HG02763 (cell line): ENCODE measurements around the gene SHROOM4.

Experiments used
- ATAC-seq: cut with Tn5 transposase; IDR thresholded peaks from one replicate; pipeline ENCODE4 v1.9.1; 2021; ENCODE audit warnings: mild to moderate bottlenecking, moderate library complexity; ENCODE audit not compliant: unreplicated experiment

The SHROOM4 gene

GRCh38 chrX:50707955-50708699, 105.9 kb downstream of the SHROOM4 start:
- ATAC-seq: no peak

- ATAC-seq: no peak
These were observed 106.6 kb downstream of the SHROOM4 start for GRCh38 chrX:50707405-50707804.

GRCh38 chrX:50705042-50705441, 109.0 kb downstream of the SHROOM4 start:
- no peak for ATAC-seq

GRCh38 chrX:50704360-50704759, 109.6 kb downstream of the SHROOM4 start:
- ATAC-seq: no peak

GRCh38 chrX:50700921-50701320, 113.1 kb downstream of the SHROOM4 start:
- ATAC-seq: no peak

- ATAC-seq: no peak
These were observed 115.0 kb downstream of the SHROOM4 start for GRCh38 chrX:50698944-50699343.

GRCh38 chrX:50697691-50698090, 116.3 kb downstream of the SHROOM4 start:
- no peak for ATAC-seq

GRCh38 chrX:50691820-50692219, 122.2 kb downstream of the SHROOM4 start:
- ATAC-seq: peak; percentile 78

GRCh38 chrX:50684871-50685270, 129.1 kb downstream of the SHROOM4 start:
- no peak for ATAC-seq

GRCh38 chrX:50680990-50681389, 133.0 kb downstream of the SHROOM4 start:
- no peak for ATAC-seq

- ATAC-seq: no peak
These were observed 136.2 kb downstream of the SHROOM4 start for GRCh38 chrX:50677789-50678188.

- no peak for ATAC-seq
These were observed 142.3 kb downstream of the SHROOM4 start for GRCh38 chrX:50671661-50672060.

- no peak for ATAC-seq
These were observed 145.1 kb downstream of the SHROOM4 start for GRCh38 chrX:50668860-50669259.

- ATAC-seq: no peak
These were observed 165.8 kb downstream of the SHROOM4 start for GRCh38 chrX:50648156-50648555.

GRCh38 chrX:50644496-50644895, 169.5 kb downstream of the SHROOM4 start:
- no peak for ATAC-seq

- ATAC-seq: no peak
These were observed 170.4 kb downstream of the SHROOM4 start for GRCh38 chrX:50643525-50644137.

GRCh38 chrX:50638123-50638522, 175.9 kb downstream of the SHROOM4 start:
- no peak for ATAC-seq

- ATAC-seq: no peak
These were observed 178.1 kb downstream of the SHROOM4 start for GRCh38 chrX:50635817-50636365.

GRCh38 chrX:50635162-50635561, 178.8 kb downstream of the SHROOM4 start:
- no peak for ATAC-seq

GRCh38 chrX:50629774-50630173, 184.2 kb downstream of the SHROOM4 start:
- no peak for ATAC-seq

- ATAC-seq: no peak
These were observed 186.3 kb downstream of the SHROOM4 start for GRCh38 chrX:50627696-50628095.

GRCh38 chrX:50626432-50626831, 187.6 kb downstream of the SHROOM4 start:
- no peak for ATAC-seq
